ENCODE results near the gene RTN4RL2.

The RTN4RL2 gene

DNA sequence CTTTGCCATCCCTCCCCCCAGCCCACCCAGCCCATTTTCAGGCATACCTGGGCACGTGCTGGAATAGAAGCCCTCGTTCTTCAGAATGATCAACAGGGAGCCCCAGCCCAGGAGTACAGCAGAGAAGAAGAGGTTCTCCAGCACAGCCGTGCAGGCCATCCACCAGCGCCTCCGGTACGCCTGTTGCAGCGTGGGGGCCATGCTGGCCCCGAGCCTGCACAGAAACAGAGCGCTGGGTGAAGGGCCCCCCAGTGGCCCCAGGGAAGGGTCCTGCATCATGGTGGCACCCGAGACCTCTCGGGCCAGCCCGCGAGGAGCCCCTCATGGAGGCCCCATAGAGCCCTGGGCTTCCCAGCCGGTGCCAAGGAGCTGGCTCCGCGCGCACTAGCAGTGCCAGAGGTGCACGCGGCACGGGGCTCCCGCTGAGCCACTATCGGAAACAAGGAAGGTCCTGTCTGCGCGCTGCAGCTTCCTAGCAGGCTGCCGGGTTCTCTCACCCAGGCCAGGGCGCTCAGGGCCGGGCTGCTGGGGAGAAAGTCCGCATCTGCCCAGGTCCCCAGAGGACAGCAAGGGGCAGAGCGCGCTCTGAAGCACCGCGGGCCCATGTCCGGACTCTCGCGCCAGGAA lies 53.7 kb downstream of the RTN4RL2 start:
- intact Hi-C loops (cut with DNase I), result no loop called here
- peak in 6 of 10 donors; percentile 18 to 89 (median 60) for DNase-seq

DNA sequence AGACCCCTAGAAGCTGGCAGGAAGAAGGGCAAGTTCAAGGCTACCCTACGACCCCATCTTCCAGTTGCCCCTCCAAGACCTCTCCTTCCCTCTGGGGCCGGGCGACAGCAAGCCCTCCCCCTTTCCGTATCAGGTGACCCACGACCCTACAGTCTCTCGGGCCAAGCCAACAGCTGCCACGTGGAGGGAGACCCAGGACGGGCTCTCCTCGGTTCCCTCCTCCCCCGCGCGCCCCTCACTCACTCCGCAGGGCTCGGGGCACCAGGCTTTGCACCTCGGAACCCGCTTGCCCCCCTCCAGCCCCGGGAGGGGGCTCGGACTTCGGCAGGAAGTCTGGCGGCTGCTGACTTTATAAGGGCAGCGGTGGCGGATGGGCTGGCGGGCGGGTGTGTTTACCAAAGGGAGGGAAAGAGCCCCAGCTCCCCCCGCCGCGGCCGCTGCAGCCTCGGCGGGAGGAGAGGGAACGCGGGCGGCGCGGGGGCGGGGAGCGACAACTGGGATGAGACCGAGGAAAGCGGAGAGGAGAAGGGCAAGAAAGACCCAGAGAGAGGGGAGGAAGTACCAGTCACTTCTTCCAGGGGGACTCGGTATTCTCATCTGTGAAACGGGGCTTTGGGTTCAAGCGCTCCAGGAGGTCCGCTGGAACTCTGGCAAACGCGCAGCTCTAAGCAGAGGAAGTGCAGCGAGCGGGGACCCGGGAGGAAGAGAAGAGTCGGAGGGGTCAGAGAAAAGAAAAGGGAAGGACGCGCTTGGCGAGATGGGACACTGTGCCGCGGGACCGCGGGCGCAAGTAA lies 54.4 kb downstream of the RTN4RL2 start:
- intact Hi-C loops (cut with DNase I), result no loop called here
- DNase-seq, result peak in 9 of 10 donors; percentile 21 to 91 (median 55)

DNA sequence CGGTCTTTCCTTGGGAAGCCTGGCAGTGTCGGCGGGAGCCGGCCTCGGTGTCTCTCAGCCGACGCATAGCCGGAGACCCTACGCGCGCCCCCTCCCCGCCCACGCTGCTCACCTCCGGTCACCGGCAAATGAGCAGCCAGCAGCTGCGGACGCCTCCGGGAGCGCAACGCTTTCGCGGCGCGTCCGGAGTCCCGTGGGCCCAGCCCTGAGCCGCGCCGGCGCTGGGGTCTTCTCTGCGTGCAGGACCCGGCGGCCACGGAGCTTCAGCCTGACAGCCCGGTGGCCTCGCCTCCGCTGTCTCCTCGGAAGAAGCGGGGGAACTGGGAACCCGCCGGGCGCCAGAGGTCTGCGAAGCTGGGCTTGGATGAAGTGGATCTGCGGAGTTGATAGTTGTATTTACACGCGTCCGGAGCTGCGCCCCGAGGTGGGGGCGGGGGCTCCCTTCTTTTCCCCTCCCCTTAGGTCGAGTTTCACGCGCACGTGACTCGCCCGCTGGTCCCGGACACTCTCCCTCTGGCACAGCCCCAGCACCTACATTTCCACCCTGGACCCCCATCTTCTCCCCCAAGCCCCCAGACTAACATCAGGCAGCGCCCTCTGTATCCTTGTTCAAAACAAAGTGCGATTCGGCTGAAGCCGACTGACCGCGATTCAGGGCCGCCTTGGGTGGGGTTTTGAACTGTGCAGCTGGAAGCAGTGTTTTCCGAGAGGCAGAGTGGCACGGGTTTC lies 55.2 kb downstream of the RTN4RL2 start, which contains the start of gene SLC43A1:
SLC43A1 (minus strand) TSS at position 371 of the 729 bp plus-strand sequence. CDS start 1,591 bp downstream, outside the sequence.
- intact Hi-C loops (cut with DNase I), result no loop called here
- peak in 5 of 10 donors; percentile 13 to 84 (median 23) for DNase-seq

DNA sequence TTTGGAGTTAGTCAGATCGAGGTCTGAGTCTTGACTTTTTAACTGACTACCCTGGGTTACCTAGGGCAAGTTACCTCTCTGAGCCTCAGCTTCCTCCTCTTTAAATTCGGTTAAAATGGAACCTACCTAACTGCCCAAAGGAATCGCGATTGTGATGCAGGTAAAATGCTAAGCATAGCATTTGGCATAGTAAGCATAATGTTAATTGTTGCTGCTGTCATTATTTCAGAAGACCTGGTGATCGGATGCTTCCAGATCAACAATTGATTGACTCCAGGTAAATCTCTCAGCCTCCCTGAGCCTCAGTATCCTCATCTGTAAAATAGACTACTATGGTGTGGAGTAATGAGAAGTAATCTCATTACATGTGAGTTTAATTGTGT lies 55.7 kb downstream of the RTN4RL2 start:
- intact Hi-C loops (cut with DNase I), result no loop called here
- DNase-seq, result no peak

DNA sequence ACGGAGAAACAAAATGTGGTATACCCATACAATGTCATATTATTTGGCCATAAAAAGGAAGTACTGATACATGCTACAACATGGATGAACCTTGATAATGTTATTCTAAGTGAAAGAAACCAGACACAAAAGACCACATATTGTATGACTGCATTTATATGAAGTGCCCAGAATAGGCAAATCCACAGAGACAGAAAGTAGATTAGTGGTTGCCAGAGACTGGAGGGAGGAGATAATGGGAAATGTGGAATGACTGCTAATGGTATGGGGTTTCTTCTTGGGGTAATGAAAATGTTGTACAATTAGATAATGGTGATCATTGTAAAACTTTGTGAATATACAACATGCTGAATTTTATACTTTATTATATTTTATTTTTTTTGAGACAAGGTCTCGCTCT lies 60.8 kb downstream of the RTN4RL2 start:
- no peak for DNase-seq
- intact Hi-C loops (cut with DNase I), result no loop called here

DNA sequence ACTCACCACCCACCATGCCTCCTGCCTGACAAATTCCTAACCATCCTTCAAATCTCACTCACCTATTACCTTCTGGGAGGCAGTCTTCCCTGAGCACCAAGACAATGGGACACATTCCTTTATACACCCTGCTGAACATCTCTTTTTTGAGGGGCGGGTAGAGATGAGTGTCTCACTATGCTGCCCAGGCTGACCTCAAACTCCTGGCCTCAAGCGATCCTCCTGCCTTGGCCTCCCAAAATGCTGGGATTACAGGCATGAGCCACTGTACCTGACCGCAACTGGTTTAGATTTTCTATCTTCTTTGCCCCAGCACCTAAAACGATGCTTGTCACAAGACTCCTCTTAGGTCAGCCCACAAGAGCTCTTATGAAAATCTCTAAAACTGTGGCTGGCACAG lies 63.1 kb downstream of the RTN4RL2 start:
- no peak for DNase-seq
- intact Hi-C loops (cut with DNase I), result no loop called here

All from posterior cingulate gyrus (tissue), 11 donors.